ENCODE data around the gene ZNF628. TPM values are rescaled to one million over a fixed set of nuclear protein-coding genes. Genes with fewer than 3 reads are reported as not detected.

Gene ZNF628
- total and polyA plus RNA-seq, 2 of the 8 experiments (the other 6 are each of a cell fraction or from before 2014, with no cell fraction given): 1.7 to 10.8 TPM

DNA sequence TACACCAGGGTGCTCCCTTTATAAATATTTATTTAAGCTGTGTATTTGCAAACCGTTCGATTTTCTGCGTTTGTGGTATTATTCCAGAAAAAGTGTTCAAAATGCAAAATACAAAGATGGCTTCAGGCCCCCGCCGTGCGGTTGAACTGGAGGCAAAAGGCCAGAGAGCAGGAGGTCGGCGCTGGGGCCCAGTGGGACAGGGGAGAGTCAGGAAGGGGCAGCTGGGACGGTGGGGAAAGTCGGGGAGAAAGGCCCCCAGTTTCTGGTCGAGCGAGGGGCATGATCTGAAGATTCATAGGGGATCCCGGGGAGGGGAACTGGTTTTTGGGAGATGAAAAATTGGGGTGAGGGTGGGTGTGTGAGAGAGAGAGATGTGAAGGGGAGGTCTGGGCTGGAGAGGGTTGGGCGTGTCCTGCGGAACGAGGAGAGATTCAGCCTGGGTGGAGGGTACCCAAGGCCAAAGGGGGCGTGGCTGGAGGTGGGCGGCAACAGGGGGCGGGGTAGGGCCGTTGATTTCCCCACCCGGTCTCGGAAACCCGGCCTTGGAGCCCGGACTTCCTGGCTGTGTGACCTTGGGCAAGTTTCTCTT is 15.7 kb upstream of the ZNF628 start (continued):
- TF ChIP-seq RBBP5 (IDR thresholded peaks at IDR 0.05; ENCODE audit: borderline replicate concordance, low read depth, low read length): no peak
- peak; percentile 82 for TF ChIP-seq SP1 (IDR thresholded peaks at IDR 0.05; ENCODE audit: low read depth, low read length)
- no peak for TF ChIP-seq CREB1 (IDR thresholded peaks at IDR 0.05)
- no peak for TF ChIP-seq NRF1 (IDR thresholded peaks at IDR 0.05; ENCODE audit: low read depth, low read length)
- TF ChIP-seq EP300 (IDR thresholded peaks at IDR 0.05; ENCODE audit: borderline replicate concordance in 1 of 2, low read depth in 2 of 2, low read length in 2 of 2): no peak
- no peak for TF ChIP-seq CHD2 (IDR thresholded peaks at IDR 0.05; ENCODE audit: low read length)
- TF ChIP-seq SRF (IDR thresholded peaks at IDR 0.05; ENCODE audit: low read depth, low read length): no peak
- TF ChIP-seq SIN3A (conservative IDR thresholded peaks at IDR 0.05 in 1 of 2, IDR thresholded peaks at IDR 0.05 in 1 of 2; ENCODE audit: low read depth in 1 of 2, low read length in 2 of 2): 0 out of 4 replicates have a peak, but pooled peaks have one; percentile 32 to 53
- no peak for TF ChIP-seq CHD7 (IDR thresholded peaks at IDR 0.05; ENCODE audit: insufficient replicate concordance, low read length)
- no peak for TF ChIP-seq POLR2AphosphoS5 (IDR thresholded peaks at IDR 0.05; ENCODE audit: low read depth, low read length)
- peak; percentile 46; the same call in 1 of the 2 replicates for TF ChIP-seq FOSL1 (IDR thresholded peaks at IDR 0.05; ENCODE audit: insufficient read depth, low read depth, low read length)
